ENCODE results near the gene CAMK1D.
A peak's percentile ranks its signal among the peaks of the same experiment; 100 is the strongest.

The CAMK1D gene

GRCh38 chr10:12375076-12375504 is 25.7 kb downstream of the CAMK1D start:
- peak; percentile 69 for DNase-seq (ENCODE audit: low read depth)

GRCh38 chr10:12376211-12376610 is 26.9 kb downstream of the CAMK1D start:
- no peak for DNase-seq (ENCODE audit: low read depth)

- DNase-seq (ENCODE audit: low read depth) = no peak
These were observed 28.4 kb downstream of the CAMK1D start for GRCh38 chr10:12377658-12378290.

- no peak for DNase-seq (ENCODE audit: low read depth)
These were observed 31.7 kb downstream of the CAMK1D start for GRCh38 chr10:12380999-12381398.

GRCh38 chr10:12381536-12382156 is 32.3 kb downstream of the CAMK1D start:
- no peak for DNase-seq (ENCODE audit: low read depth)

GRCh38 chr10:12382157-12382548 is 32.8 kb downstream of the CAMK1D start:
- peak; percentile 15 for DNase-seq (ENCODE audit: low read depth)

GRCh38 chr10:12382956-12383531 is 33.7 kb downstream of the CAMK1D start:
- DNase-seq (ENCODE audit: low read depth) = no peak

- no peak for DNase-seq (ENCODE audit: low read depth)
These were observed 35.6 kb downstream of the CAMK1D start for GRCh38 chr10:12384906-12385305.

GRCh38 chr10:12387561-12388210 is 38.3 kb downstream of the CAMK1D start:
- DNase-seq (ENCODE audit: low read depth) = no peak

- DNase-seq (ENCODE audit: low read depth) = no peak
These were observed 39.3 kb downstream of the CAMK1D start for GRCh38 chr10:12388671-12389070.

GRCh38 chr10:12389154-12389734 is 39.9 kb downstream of the CAMK1D start:
- no peak for DNase-seq (ENCODE audit: low read depth)

GRCh38 chr10:12390733-12391132 is 41.4 kb downstream of the CAMK1D start:
- no peak for DNase-seq (ENCODE audit: low read depth)

- peak; percentile 18 for DNase-seq (ENCODE audit: low read depth)
These were observed 41.9 kb downstream of the CAMK1D start for GRCh38 chr10:12391206-12391605.

GRCh38 chr10:12393831-12394230 is 44.5 kb downstream of the CAMK1D start:
- no peak for DNase-seq (ENCODE audit: low read depth)

GRCh38 chr10:12394241-12395033 is 45.1 kb downstream of the CAMK1D start:
- no peak for DNase-seq (ENCODE audit: low read depth)

GRCh38 chr10:12396093-12396492 is 46.7 kb downstream of the CAMK1D start:
- no peak for DNase-seq (ENCODE audit: low read depth)

GRCh38 chr10:12396567-12396966 is 47.2 kb downstream of the CAMK1D start:
- DNase-seq (ENCODE audit: low read depth) = no peak

GRCh38 chr10:12397147-12397896 is 48.0 kb downstream of the CAMK1D start:
- no peak for DNase-seq (ENCODE audit: low read depth)

- no peak for DNase-seq (ENCODE audit: low read depth)
These were observed 48.6 kb downstream of the CAMK1D start for GRCh38 chr10:12397941-12398340.

GRCh38 chr10:12400266-12400931 is 51.1 kb downstream of the CAMK1D start:
- no peak for DNase-seq (ENCODE audit: low read depth)

- no peak for DNase-seq (ENCODE audit: low read depth)
These were observed 52.1 kb downstream of the CAMK1D start for GRCh38 chr10:12401466-12401865.

All from amniotic epithelial cell (primary cell).